Endothelial cell of umbilical vein (primary cell): Measurements from ENCODE around the gene UBE2U. TPM values are rescaled to one million over a fixed set of nuclear protein-coding genes. Genes with fewer than 3 reads are reported as not detected.
"Not testable (repeated sequence)": the region's sequence is repeated elsewhere in the genome, so short reads cannot be mapped to it uniquely, and the experiment has no call there.

Source experiments
- BruUV-seq: library from RNA; stranded (reverse); fragments of 400-500 nt; replicated peaks from 2 replicates; lab custom pipeline; 2021; lab: Mats Ljungman, UMichigan
- CTCF ChIA-PET: fragments of 300-600, 350-600 bp; sonication (Branson Sonifier 250); formaldehyde crosslinking; loops from one replicate; lab custom pipeline; 2021; ENCODE audit warnings: antibody characterized with exemption, inconsistent platforms; lab: Charles Lee
- POLR2A ChIA-PET: fragments of 300-600, 350-600 bp; sonication (Branson Sonifier 250); formaldehyde crosslinking; loops from one replicate; lab custom pipeline; 2021; ENCODE audit warnings: antibody characterized with exemption, inconsistent platforms; lab: Charles Lee
- DNase-seq: peaks from one replicate; pipeline ENCODE4 v3.0.0-alpha.2; 2011; ENCODE audit warnings: low read depth, low spot score
- FAIRE-seq: peaks from 2 replicates; lab custom pipeline; 2011; peaks lifted over from hg19 to GRCh38; lab: Jason Lieb, UNC
- H2AFZ ChIP-seq: 2 replicates; pipeline ENCODE4 v1.6.0; 2012; ENCODE audit warnings: low read depth, low read length, control low read depth, inconsistent platforms
- H3K27ac ChIP-seq: 2 replicates; pipeline ENCODE4 v1.5.1; 2011; ENCODE audit warnings: low read depth, mild to moderate bottlenecking, control low read depth, low read length, moderate library complexity; ENCODE audit not compliant: insufficient read depth
- H3K27me3 ChIP-seq, 2 experiments: 2 replicates each; pipeline versions ENCODE4 v1.6.0 to v1.6.1; 2011; ENCODE audit warnings: low read length in 2 of 2, mixed read lengths in 1 of 2; ENCODE audit not compliant: control insufficient read depth in 2 of 2, insufficient read depth in 2 of 2
- H3K36me3 ChIP-seq, 2 experiments: 2 replicates in 1 of 2; 3 replicates in 1 of 2; pipeline ENCODE4 v1.5.1; 2011; ENCODE audit warnings: low read length in 2 of 2, mild to moderate bottlenecking in 1 of 2, moderate library complexity in 1 of 2; ENCODE audit not compliant: control insufficient read depth in 2 of 2, insufficient read depth in 2 of 2; ENCODE audit errors: extremely low read depth in 1 of 2
- H3K4me1 ChIP-seq: 3 replicates; pipeline ENCODE4 v1.5.1; 2011; ENCODE audit warnings: mild to moderate bottlenecking, low read length; ENCODE audit not compliant: control insufficient read depth, insufficient read depth; ENCODE audit errors: extremely low read depth
- H3K4me2 ChIP-seq: 2 replicates; pipeline ENCODE4 v1.6.1; 2011; ENCODE audit warnings: low read length, control low read depth, mixed read lengths; ENCODE audit not compliant: insufficient read depth
- H3K4me3 ChIP-seq, 3 experiments: fragments of 200-600 bp in 1 of 3; sonication (generic), shearing (Covaris generic) in 1 of 3; replicated peaks in 1 of 3; 2 replicates each; pipeline ENCODE4 v1.5.1; 2011 to 2016; ENCODE audit warnings: control low read depth in 3 of 3, low read length in 3 of 3, mild to moderate bottlenecking in 2 of 3, inconsistent platforms in 1 of 3, low read depth in 1 of 3, moderate library complexity in 1 of 3; ENCODE audit not compliant: insufficient read depth in 1 of 3
- H3K79me2 ChIP-seq: 2 replicates; pipeline ENCODE4 v1.6.0; 2012; ENCODE audit warnings: low read length, inconsistent platforms; ENCODE audit not compliant: control insufficient read depth, insufficient read depth
- H3K9ac ChIP-seq: replicated peaks from 2 replicates; pipeline ENCODE3; 2011; ENCODE audit warnings: low read length, control low read depth; ENCODE audit not compliant: insufficient read depth; ENCODE audit errors: extremely low read depth
- H3K9me1 ChIP-seq: replicated peaks from 3 replicates; pipeline ENCODE4 v1.6.0; 2011; ENCODE audit warnings: mild to moderate bottlenecking, low read length; ENCODE audit not compliant: control insufficient read depth, insufficient read depth; ENCODE audit errors: extremely low read depth
- H3K9me3 ChIP-seq: replicated peaks from 2 replicates; pipeline ENCODE4 v1.5.1; 2012; ENCODE audit warnings: low read length, inconsistent platforms; ENCODE audit not compliant: control insufficient read depth, insufficient read depth
- H4K20me1 ChIP-seq: replicated peaks from 2 replicates; pipeline ENCODE3; 2011; ENCODE audit warnings: mild to moderate bottlenecking, low read length; ENCODE audit not compliant: control insufficient read depth, insufficient read depth; ENCODE audit errors: extremely low read depth
- EZH2 ChIP-seq: IDR thresholded peaks from 2 replicates; pipeline ENCODE4 v1.6.1; 2012; ENCODE audit warnings: borderline replicate concordance, low read depth, mild to moderate bottlenecking, moderate library complexity, low read length, inconsistent platforms; ENCODE audit not compliant: severe bottlenecking
- FOS ChIP-seq: IDR thresholded peaks from 2 replicates; pipeline ENCODE4 v1.6.1; 2011; ENCODE audit warnings: mild to moderate bottlenecking, low read length, moderate library complexity, borderline replicate concordance; ENCODE audit not compliant: insufficient read depth
- GATA2 ChIP-seq: IDR thresholded peaks from 2 replicates; pipeline ENCODE4 v1.7.0; 2011; ENCODE audit warnings: low read depth, mild to moderate bottlenecking, moderate library complexity, mixed read lengths, low read length; ENCODE audit not compliant: insufficient read length, insufficient read depth
- JUN ChIP-seq: IDR thresholded peaks from 2 replicates; pipeline ENCODE4 v1.6.1; 2011; ENCODE audit warnings: borderline replicate concordance, low read depth; ENCODE audit not compliant: insufficient read length, insufficient read depth
- MYC ChIP-seq: IDR thresholded peaks from one replicate; pipeline ENCODE4 v1.6.1; 2011; ENCODE audit warnings: mild to moderate bottlenecking, low read depth, low read length
- POLR2A ChIP-seq: IDR thresholded peaks from 2 replicates; pipeline ENCODE4 v1.6.1; 2012; ENCODE audit warnings: low read depth, mild to moderate bottlenecking, control low read depth, low read length
- POLR2AphosphoS5 ChIP-seq: IDR thresholded peaks from 2 replicates; pipeline ENCODE4 v1.6.1; 2012; ENCODE audit warnings: low read depth, mild to moderate bottlenecking, control low read depth, low read length, moderate library complexity; ENCODE audit not compliant: insufficient read depth
- dilution Hi-C: fragments of 300-500 bp; cut with MboI; formaldehyde crosslinking; loops from one replicate; pipeline ENCODE4 v1.15.0; 2019; ENCODE audit warnings: low sequenced_read_pairs; ENCODE audit not compliant: extremely low pct_ligation_motif_present
- intact Hi-C: fragments of 100-400 bp; cut with micrococcal nuclease; formaldehyde crosslinking; loops from one replicate; pipeline ENCODE4 v1.10.0; 2022
- polyA plus RNA-seq, 4 experiments: library from polyadenylated mRNA; depleted of rRNA in 3 of 4; stranded (reverse) in 3 of 4; unstranded in 1 of 4; fragments of >200 nt; gene quantifications; 2 replicates each; pipeline versions ENCODE4 v1.2.1 to v1.2.3, GENCODE V29; 2011 to 2012; ENCODE audit warnings: missing spikeins in 1 of 4
- total RNA-seq: library from RNA; stranded (reverse); gene quantifications from 2 replicates; pipeline ENCODE4 v1.2.3, GENCODE V29; 2021
- TF ChIP-seq, protein P1 (sequence below): IDR thresholded peaks from 2 replicates; pipeline ENCODE4 v1.6.1; 2011; ENCODE audit not compliant: insufficient read depth, insufficient read length
- TF ChIP-seq, protein P2 (sequence below), 2 donors: IDR thresholded peaks; 1 replicate in 1 of 2; 2 replicates in 1 of 2; pipeline ENCODE4 v1.5.1; 2011; ENCODE audit warnings: low read length in 2 of 2, mild to moderate bottlenecking in 2 of 2, moderate library complexity in 2 of 2, control low read depth in 1 of 2, inconsistent platforms in 1 of 2, low read depth in 1 of 2; ENCODE audit not compliant: insufficient read depth in 1 of 2; ENCODE audit errors: extremely low read depth in 1 of 2

The UBE2U gene
- total and polyA plus RNA-seq, 2 donors (not counting 3 experiments of a cell fraction or from before 2014, with no cell fraction given), result not detected

DNA sequence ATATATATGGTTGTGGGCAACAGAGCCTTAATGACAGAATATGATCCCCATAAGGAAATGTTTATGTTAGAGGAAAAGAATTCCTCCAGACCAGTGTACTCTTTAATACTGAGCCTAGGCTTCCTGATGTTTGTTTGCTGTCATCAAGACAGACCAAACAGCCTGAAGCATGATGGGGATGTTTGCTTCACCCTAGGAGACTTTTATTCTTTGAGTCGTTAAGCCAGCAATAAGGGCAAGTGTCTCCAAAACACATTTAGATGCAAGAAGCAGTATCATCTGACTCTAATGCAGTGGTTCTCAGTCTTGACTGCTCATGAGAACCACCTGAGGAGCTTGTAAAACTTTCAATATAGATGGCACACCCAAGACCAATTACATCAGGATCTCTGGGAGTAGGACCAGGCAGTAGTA lies 33.1 kb downstream of the UBE2U start:
- H3K36me3 ChIP-seq, result no peaks in the 10 kb centered on the region
- DNase-seq (no peak), FAIRE-seq (no peak)
- H4K20me1 ChIP-seq, result no peaks in the 10 kb centered on the region
- H3K9me3 ChIP-seq, result no peaks in the 10 kb centered on the region
- peaks cover 4 to 13% of the 10 kb centered on the region in 2 experiments for H3K27me3 ChIP-seq
- no peak overlapping the region for H3K27ac ChIP-seq
- CTCF ChIA-PET, result interaction anchor here (1.5 kb wide), 1 partner anchor 10 kb away, joined by 3 read pairs; no protein-coding TSS in a partner anchor
- H3K4me1 ChIP-seq, result no peaks in the 10 kb centered on the region
- TF ChIP-seq JUN (no peak), GATA2 (no peak), POLR2A (no peak), MYC (no peak), EZH2 (no peak), FOS (no peak), POLR2AphosphoS5 (no peak)
- TF ChIP-seq, protein P1, sequence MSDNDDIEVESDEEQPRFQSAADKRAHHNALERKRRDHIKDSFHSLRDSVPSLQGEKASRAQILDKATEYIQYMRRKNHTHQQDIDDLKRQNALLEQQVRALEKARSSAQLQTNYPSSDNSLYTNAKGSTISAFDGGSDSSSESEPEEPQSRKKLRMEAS, result no peak
- TF ChIP-seq, protein P2, sequence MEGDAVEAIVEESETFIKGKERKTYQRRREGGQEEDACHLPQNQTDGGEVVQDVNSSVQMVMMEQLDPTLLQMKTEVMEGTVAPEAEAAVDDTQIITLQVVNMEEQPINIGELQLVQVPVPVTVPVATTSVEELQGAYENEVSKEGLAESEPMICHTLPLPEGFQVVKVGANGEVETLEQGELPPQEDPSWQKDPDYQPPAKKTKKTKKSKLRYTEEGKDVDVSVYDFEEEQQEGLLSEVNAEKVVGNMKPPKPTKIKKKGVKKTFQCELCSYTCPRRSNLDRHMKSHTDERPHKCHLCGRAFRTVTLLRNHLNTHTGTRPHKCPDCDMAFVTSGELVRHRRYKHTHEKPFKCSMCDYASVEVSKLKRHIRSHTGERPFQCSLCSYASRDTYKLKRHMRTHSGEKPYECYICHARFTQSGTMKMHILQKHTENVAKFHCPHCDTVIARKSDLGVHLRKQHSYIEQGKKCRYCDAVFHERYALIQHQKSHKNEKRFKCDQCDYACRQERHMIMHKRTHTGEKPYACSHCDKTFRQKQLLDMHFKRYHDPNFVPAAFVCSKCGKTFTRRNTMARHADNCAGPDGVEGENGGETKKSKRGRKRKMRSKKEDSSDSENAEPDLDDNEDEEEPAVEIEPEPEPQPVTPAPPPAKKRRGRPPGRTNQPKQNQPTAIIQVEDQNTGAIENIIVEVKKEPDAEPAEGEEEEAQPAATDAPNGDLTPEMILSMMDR (IDR thresholded peaks at IDR 0.05; ENCODE audit: extremely low read depth in 1 of 2, insufficient read depth in 1 of 2, low read depth in 1 of 2, low read length in 2 of 2), result no peak
- no peaks in the 10 kb centered on the region for H3K79me2 ChIP-seq
- no peak overlapping the region for H3K9ac ChIP-seq
- no peak overlapping the region for H3K4me2 ChIP-seq
- H2AFZ ChIP-seq, result no peak overlapping the region
- intact Hi-C loops, result no loop called here
- no peaks in the 10 kb centered on the region for H3K9me1 ChIP-seq
- POLR2A ChIA-PET, result no interaction called here
- no TSS peak for BruUV-seq
- dilution Hi-C loops, result loop anchor here (25.0 kb wide), 1 partner anchor 574 kb away; no protein-coding TSS in a partner anchor
- no peak overlapping the region for H3K4me3 ChIP-seq

DNA sequence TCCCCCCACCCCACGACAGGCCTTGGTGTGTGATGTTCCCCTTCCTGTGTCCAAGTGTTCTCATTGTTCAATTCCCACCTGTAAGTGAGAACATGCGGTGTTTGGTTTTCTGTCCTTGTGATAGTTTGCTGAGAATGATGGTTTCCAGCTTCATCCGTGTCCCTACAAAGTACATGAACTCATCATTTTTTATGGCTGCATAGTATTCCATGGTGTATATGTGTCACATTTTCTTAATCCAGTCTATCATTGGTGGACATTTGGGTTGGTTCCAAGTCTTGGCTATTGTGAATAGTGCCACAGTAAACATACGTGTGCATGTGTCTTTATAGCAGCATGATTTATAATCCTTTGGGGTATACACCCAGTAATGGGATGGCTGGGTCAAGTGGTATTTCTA lies 36.1 kb downstream of the UBE2U start:
- H2AFZ ChIP-seq, H3K27me3 ChIP-seq, intact Hi-C loops, H3K27ac ChIP-seq, H3K9me3 ChIP-seq, BruUV-seq, H3K4me3 ChIP-seq, H3K9me1 ChIP-seq, H3K9ac ChIP-seq, H3K4me2 ChIP-seq, H4K20me1 ChIP-seq, DNase-seq, POLR2A ChIA-PET, H3K79me2 ChIP-seq, H3K36me3 ChIP-seq, H3K4me1 ChIP-seq, FAIRE-seq: not testable (repeated sequence)
- CTCF ChIA-PET, result interaction anchor here (2.4 kb wide), 1 partner anchor 548 kb away, joined by 13 read pairs; no protein-coding TSS in a partner anchor
- dilution Hi-C loops, result loop anchor here (25.0 kb wide), 1 partner anchor 577 kb away; no protein-coding TSS in a partner anchor
